ENCODE results near the gene PCGF3.

The PCGF3 gene

GRCh38 chr4:676871-677235 is 28.8 kb upstream of the PCGF3 start:
- no peak for TF ChIP-seq CTCF (IDR thresholded peaks at IDR 0.05; ENCODE audit: low read depth, low read length)
- no peak overlapping the region for H3K4me3 ChIP-seq (ENCODE audit: low read depth, low read length)

- H3K4me3 ChIP-seq (ENCODE audit: low read depth, low read length): no peak overlapping the region
- TF ChIP-seq CTCF (IDR thresholded peaks at IDR 0.05; ENCODE audit: low read depth, low read length): no peak
Measured at GRCh38 chr4:677431-678293, 28.0 kb upstream of the PCGF3 start.

DNA sequence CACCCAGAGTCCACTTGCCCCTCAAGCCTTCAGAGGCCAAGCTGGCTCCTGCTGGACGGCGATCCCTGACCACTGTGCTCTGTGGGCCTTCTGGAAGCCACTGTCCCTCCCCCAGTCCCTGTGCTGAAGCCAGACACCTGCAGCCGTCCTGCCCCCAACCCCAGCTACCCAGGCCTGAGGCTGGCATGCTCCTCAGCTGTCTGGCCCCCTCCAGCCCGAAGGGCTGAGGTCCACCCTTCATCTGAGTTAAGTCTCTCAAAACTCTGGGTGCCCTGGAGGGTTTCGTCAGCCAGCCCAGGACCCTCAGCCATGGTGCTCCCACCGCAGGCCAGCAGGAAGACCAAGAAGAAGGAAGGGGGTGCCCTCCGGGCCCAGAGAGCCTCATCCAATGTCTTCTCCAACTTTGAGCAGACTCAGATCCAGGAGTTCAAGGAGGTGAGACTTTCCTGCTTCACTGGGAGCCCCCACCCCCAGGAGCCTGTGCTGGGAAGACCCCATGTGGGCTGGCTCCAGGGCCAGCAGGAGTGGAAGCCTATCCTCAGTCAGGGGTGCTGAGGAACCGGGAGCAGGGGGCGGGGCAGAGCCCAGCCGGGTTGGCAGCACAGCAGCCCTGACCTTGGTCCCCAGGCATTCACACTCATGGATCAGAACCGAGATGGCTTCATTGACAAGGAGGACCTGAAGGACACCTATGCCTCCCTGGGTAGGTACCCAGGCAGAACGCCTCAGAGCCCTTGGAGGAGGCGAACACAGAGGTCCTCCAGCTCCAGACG is 27.1 kb upstream of the PCGF3 start:
- TF ChIP-seq CTCF (IDR thresholded peaks at IDR 0.05; ENCODE audit: low read depth, low read length): no peak
- no peak overlapping the region for H3K4me3 ChIP-seq (ENCODE audit: low read depth, low read length)

DNA sequence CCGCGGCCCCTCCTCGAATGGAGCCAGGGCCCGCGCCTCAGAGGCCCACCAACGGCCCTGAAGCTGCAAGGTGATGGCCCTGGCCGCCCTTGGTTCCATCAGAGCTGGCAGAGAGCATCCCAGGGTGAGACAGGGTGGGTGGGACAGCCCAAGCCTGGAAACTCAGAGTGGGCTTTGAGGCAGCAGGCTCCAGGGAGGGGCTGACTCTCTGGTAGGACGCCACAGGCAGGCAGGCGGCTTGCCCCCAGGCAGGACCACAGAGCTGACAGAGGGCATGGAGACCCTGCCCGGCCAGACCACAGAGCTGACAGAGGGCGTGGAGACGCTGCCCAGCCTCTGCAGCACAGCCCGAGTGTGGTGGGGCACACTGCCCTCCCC is 26.5 kb upstream of the PCGF3 start:
- no peak for TF ChIP-seq CTCF (IDR thresholded peaks at IDR 0.05; ENCODE audit: low read depth, low read length)
- no peak overlapping the region for H3K4me3 ChIP-seq (ENCODE audit: low read depth, low read length)

DNA sequence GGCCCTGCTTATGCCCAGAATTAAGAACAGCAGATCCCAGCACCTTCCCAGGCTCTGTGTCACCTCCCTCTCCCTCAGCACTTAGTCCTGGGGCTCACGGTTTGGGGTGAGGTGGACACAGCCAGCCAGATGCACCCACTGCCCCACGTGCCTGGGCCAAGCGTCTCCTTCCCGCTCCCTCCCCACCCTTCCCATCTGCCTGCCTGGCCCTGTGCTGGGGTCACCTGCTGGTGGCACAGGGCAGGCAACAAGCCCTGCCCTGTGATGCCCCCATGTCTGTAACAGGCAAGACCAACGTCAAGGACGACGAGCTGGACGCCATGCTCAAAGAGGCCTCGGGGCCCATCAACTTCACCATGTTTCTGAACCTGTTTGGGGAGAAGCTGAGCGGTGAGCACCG is 26.0 kb upstream of the PCGF3 start:
- TF ChIP-seq CTCF (IDR thresholded peaks at IDR 0.05; ENCODE audit: low read depth, low read length): no peak
- no peak overlapping the region for H3K4me3 ChIP-seq (ENCODE audit: low read depth, low read length)

DNA sequence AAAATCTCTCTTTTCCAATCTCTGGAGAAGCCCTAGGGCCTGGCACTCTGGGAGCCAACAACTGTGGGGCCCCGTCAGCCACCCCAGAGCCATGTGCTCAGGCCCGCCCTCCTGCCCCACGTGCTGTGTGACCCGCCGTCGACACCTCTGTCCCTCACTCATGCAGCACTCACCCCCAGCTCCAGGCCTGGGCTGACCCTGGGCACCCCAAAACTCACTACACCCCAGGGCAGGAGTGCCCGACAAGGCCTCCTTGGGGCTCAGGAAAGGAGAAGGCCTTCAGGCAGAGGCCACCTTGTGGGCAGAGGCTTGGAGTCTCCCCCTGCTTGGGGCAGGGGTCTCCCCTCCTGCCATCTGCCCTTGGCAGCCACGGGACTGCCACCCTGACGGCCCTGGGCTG is 25.5 kb upstream of the PCGF3 start:
- no peak overlapping the region for H3K4me3 ChIP-seq (ENCODE audit: low read depth, low read length)

More for the DNA sequence above, 25.5 kb upstream of the PCGF3 start:
- TF ChIP-seq CTCF (IDR thresholded peaks at IDR 0.05; ENCODE audit: low read depth, low read length): no peak
